ENCODE measurements around the gene MAST4.

DNA sequence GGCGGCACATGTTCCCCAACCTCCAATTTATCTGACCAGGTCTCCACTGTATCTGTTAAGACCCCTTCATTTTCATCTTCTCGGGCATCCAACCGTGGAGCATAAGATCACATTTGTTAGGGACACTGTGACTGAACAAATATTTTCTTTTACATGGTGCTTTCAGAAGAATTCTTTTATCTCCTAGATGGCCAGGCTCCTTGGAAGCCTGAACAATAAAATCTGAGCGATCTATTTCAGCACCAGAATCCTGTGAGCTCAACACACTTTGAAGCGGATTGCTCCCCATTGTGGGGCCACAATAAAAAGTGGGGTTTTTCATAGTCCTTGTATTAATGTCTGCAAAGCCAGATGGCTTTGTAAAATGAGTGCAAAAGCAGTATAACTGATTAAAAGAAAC lies 326.7 kb downstream of the MAST4 start:
- TF ChIP-seq, protein P1, sequence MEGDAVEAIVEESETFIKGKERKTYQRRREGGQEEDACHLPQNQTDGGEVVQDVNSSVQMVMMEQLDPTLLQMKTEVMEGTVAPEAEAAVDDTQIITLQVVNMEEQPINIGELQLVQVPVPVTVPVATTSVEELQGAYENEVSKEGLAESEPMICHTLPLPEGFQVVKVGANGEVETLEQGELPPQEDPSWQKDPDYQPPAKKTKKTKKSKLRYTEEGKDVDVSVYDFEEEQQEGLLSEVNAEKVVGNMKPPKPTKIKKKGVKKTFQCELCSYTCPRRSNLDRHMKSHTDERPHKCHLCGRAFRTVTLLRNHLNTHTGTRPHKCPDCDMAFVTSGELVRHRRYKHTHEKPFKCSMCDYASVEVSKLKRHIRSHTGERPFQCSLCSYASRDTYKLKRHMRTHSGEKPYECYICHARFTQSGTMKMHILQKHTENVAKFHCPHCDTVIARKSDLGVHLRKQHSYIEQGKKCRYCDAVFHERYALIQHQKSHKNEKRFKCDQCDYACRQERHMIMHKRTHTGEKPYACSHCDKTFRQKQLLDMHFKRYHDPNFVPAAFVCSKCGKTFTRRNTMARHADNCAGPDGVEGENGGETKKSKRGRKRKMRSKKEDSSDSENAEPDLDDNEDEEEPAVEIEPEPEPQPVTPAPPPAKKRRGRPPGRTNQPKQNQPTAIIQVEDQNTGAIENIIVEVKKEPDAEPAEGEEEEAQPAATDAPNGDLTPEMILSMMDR (IDR thresholded peaks at IDR 0.05), result no peak
- TF ChIP-seq POLR2A (IDR thresholded peaks at IDR 0.05), result no peak
